Measurements from ENCODE around the gene APOA5. TPM values are rescaled to one million over a fixed set of nuclear protein-coding genes. Genes with fewer than 3 reads are reported as not detected.

The APOA5 gene
- total and polyA plus RNA-seq, 2 of the 13 experiments (the other 11 are each of a cell fraction or from before 2014, with no cell fraction given) = 44.0 to 49.1 TPM

DNA sequence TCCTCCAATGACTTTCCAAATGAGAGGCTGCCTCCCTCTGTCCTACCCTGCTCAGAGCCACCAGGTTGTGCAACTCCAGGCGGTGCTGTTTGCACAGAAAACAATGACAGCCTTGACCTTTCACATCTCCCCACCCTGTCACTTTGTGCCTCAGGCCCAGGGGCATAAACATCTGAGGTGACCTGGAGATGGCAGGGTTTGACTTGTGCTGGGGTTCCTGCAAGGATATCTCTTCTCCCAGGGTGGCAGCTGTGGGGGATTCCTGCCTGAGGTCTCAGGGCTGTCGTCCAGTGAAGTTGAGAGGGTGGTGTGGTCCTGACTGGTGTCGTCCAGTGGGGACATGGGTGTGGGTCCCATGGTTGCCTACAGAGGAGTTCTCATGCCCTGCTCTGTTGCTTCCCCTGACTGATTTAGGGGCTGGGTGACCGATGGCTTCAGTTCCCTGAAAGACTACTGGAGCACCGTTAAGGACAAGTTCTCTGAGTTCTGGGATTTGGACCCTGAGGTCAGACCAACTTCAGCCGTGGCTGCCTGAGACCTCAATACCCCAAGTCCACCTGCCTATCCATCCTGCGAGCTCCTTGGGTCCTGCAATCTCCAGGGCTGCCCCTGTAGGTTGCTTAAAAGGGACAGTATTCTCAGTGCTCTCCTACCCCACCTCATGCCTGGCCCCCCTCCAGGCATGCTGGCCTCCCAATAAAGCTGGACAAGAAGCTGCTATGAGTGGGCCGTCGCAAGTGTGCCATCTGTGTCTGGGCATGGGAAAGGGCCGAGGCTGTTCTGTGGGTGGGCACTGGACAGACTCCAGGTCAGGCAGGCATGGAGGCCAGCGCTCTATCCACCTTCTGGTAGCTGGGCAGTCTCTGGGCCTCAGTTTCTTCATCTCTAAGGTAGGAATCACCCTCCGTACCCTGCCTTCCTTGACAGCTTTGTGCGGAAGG lies 40.9 kb upstream of the APOA5 start (continued):
- TF ChIP-seq, protein P1, sequence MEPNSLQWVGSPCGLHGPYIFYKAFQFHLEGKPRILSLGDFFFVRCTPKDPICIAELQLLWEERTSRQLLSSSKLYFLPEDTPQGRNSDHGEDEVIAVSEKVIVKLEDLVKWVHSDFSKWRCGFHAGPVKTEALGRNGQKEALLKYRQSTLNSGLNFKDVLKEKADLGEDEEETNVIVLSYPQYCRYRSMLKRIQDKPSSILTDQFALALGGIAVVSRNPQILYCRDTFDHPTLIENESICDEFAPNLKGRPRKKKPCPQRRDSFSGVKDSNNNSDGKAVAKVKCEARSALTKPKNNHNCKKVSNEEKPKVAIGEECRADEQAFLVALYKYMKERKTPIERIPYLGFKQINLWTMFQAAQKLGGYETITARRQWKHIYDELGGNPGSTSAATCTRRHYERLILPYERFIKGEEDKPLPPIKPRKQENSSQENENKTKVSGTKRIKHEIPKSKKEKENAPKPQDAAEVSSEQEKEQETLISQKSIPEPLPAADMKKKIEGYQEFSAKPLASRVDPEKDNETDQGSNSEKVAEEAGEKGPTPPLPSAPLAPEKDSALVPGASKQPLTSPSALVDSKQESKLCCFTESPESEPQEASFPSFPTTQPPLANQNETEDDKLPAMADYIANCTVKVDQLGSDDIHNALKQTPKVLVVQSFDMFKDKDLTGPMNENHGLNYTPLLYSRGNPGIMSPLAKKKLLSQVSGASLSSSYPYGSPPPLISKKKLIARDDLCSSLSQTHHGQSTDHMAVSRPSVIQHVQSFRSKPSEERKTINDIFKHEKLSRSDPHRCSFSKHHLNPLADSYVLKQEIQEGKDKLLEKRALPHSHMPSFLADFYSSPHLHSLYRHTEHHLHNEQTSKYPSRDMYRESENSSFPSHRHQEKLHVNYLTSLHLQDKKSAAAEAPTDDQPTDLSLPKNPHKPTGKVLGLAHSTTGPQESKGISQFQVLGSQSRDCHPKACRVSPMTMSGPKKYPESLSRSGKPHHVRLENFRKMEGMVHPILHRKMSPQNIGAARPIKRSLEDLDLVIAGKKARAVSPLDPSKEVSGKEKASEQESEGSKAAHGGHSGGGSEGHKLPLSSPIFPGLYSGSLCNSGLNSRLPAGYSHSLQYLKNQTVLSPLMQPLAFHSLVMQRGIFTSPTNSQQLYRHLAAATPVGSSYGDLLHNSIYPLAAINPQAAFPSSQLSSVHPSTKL (CRISPR knock-in tag; IDR thresholded peaks at IDR 0.05) = peak; percentile 98
- peak; percentile 88 for TF ChIP-seq GATA4 (IDR thresholded peaks at IDR 0.05; ENCODE audit: borderline replicate concordance, low read depth)
- TF ChIP-seq ZNF530 (CRISPR knock-in tag; IDR thresholded peaks at IDR 0.05; ENCODE audit: low read depth) = no peak
- TF ChIP-seq, protein P2, sequence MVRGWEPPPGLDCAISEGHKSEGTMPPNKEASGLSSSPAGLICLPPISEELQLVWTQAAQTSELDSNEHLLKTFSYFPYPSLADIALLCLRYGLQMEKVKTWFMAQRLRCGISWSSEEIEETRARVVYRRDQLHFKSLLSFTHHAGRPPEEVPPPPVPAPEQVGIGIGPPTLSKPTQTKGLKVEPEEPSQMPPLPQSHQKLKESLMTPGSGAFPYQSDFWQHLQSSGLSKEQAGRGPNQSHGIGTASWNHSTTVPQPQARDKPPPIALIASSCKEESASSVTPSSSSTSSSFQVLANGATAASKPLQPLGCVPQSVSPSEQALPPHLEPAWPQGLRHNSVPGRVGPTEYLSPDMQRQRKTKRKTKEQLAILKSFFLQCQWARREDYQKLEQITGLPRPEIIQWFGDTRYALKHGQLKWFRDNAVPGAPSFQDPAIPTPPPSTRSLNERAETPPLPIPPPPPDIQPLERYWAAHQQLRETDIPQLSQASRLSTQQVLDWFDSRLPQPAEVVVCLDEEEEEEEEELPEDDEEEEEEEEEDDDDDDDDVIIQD (CRISPR knock-in tag; IDR thresholded peaks at IDR 0.05; ENCODE audit: low read depth) = peak; percentile 78; the same call in 1 of the 2 replicates
- peak; percentile 87; the same call in 1 of the 2 replicates for TF ChIP-seq DNMT3B (CRISPR knock-in tag; conservative IDR thresholded peaks at IDR 0.05)
- TF ChIP-seq, protein P3, sequence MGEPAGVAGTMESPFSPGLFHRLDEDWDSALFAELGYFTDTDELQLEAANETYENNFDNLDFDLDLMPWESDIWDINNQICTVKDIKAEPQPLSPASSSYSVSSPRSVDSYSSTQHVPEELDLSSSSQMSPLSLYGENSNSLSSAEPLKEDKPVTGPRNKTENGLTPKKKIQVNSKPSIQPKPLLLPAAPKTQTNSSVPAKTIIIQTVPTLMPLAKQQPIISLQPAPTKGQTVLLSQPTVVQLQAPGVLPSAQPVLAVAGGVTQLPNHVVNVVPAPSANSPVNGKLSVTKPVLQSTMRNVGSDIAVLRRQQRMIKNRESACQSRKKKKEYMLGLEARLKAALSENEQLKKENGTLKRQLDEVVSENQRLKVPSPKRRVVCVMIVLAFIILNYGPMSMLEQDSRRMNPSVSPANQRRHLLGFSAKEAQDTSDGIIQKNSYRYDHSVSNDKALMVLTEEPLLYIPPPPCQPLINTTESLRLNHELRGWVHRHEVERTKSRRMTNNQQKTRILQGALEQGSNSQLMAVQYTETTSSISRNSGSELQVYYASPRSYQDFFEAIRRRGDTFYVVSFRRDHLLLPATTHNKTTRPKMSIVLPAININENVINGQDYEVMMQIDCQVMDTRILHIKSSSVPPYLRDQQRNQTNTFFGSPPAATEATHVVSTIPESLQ (CRISPR knock-in tag; conservative IDR thresholded peaks at IDR 0.05) = no peak
- TF ChIP-seq ZFX (CRISPR knock-in tag; IDR thresholded peaks at IDR 0.05; ENCODE audit: low read depth) = peak; percentile 72
- TF ChIP-seq SMYD3 (CRISPR knock-in tag; IDR thresholded peaks at IDR 0.05) = no peak
- no peak for TF ChIP-seq EEA1 (CRISPR knock-in tag; IDR thresholded peaks at IDR 0.05; ENCODE audit: borderline replicate concordance)
- peak; percentile 54; the same call in 1 of the 2 replicates for TF ChIP-seq ZNF703 (CRISPR knock-in tag; IDR thresholded peaks at IDR 0.05; ENCODE audit: borderline replicate concordance)
- TF ChIP-seq ZBTB21 (CRISPR knock-in tag; IDR thresholded peaks at IDR 0.05) = 0 out of 2 replicates have a peak, but pooled peaks have one; percentile 26
- peak; percentile 95 for TF ChIP-seq ISL2 (CRISPR knock-in tag; IDR thresholded peaks at IDR 0.05)
- TF ChIP-seq MIER3 (CRISPR knock-in tag; IDR thresholded peaks at IDR 0.05; ENCODE audit: borderline replicate concordance) = peak; percentile 99
- no peak; the same call in 1 of the 2 replicates for TF ChIP-seq FOXM1 (CRISPR knock-in tag; IDR thresholded peaks at IDR 0.05)
- TF ChIP-seq, protein P4, sequence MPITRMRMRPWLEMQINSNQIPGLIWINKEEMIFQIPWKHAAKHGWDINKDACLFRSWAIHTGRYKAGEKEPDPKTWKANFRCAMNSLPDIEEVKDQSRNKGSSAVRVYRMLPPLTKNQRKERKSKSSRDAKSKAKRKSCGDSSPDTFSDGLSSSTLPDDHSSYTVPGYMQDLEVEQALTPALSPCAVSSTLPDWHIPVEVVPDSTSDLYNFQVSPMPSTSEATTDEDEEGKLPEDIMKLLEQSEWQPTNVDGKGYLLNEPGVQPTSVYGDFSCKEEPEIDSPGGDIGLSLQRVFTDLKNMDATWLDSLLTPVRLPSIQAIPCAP (CRISPR knock-in tag; IDR thresholded peaks at IDR 0.05; ENCODE audit: low read depth) = 0 out of 2 replicates have a peak, but pooled peaks have one; percentile 19
- no peak for TF ChIP-seq MTA3 (CRISPR knock-in tag; IDR thresholded peaks at IDR 0.05)
- peak; percentile 54; the same call in 1 of the 2 replicates for TF ChIP-seq RFX3 (CRISPR knock-in tag; IDR thresholded peaks at IDR 0.05)

Measured in HepG2 (cell line).